DOHH2 (cell line): ENCODE data around the gene MED13L.
A peak's percentile ranks its signal among the peaks of the same experiment; 100 is the strongest.

Experiments
- H3F3A ChIP-seq: fragments of 200-600 bp; sonication (generic), shearing (Covaris generic); 2 replicates; pipeline ENCODE4 v1.6.0; 2016; ENCODE audit warnings: antibody characterized with exemption, mild to moderate bottlenecking; ENCODE audit not compliant: control insufficient read depth, insufficient read depth
- H3K27ac ChIP-seq: fragments of 200-600 bp; sonication (generic); 2 replicates; pipeline ENCODE4 v1.5.1; 2014; ENCODE audit warnings: low read depth, mild to moderate bottlenecking, low read length, moderate library complexity
- H3K27me3 ChIP-seq: fragments of 200-600 bp; sonication (generic); 2 replicates; pipeline ENCODE4 v1.6.1; 2014; ENCODE audit warnings: mild to moderate bottlenecking, low read length, mixed read lengths; ENCODE audit not compliant: control insufficient read depth
- H3K36me3 ChIP-seq: fragments of 200-600 bp; sonication (generic); 2 replicates; pipeline ENCODE4 v1.6.1; 2014; ENCODE audit warnings: mild to moderate bottlenecking, low read length, moderate library complexity, mixed read lengths; ENCODE audit not compliant: control insufficient read depth
- H3K4me1 ChIP-seq: fragments of 200-600 bp; sonication (generic); 2 replicates; pipeline ENCODE4 v1.6.1; 2014; ENCODE audit warnings: mild to moderate bottlenecking, low read length, mixed read lengths; ENCODE audit not compliant: control insufficient read depth
- H3K4me2 ChIP-seq: fragments of 200-600 bp; sonication (generic); 2 replicates; pipeline ENCODE4 v1.6.0; 2014; ENCODE audit warnings: mild to moderate bottlenecking, low read length, moderate library complexity
- H3K4me3 ChIP-seq: fragments of 200-600 bp; sonication (generic); 2 replicates; pipeline ENCODE4 v1.5.1; 2014; ENCODE audit warnings: mild to moderate bottlenecking, low read length, mixed read lengths
- H3K79me2 ChIP-seq: fragments of 200-600 bp; sonication (generic); 2 replicates; pipeline ENCODE4 v1.6.1; 2014; ENCODE audit warnings: mild to moderate bottlenecking, low read length, mixed read lengths; ENCODE audit not compliant: control insufficient read depth
- H3K9me2 ChIP-seq: fragments of 200-600 bp; sonication (generic); replicated peaks from 2 replicates; pipeline ENCODE4 v1.6.1; 2014; ENCODE audit warnings: mild to moderate bottlenecking, low read length, mixed read lengths; ENCODE audit not compliant: control insufficient read depth
- H3K9me3 ChIP-seq: fragments of 200-600 bp; sonication (generic); 2 replicates; pipeline ENCODE4 v1.6.1; 2014; ENCODE audit warnings: antibody characterized with exemption, low read length, mixed read lengths; ENCODE audit not compliant: control insufficient read depth, insufficient read depth
- H4K20me1 ChIP-seq: fragments of 200-600 bp; sonication (generic); 2 replicates; pipeline ENCODE4 v1.6.0; 2014; ENCODE audit warnings: low read depth, mild to moderate bottlenecking, antibody characterized with exemption, low read length, moderate library complexity; ENCODE audit not compliant: control insufficient read depth, insufficient read depth
- CTCF ChIP-seq: fragments of 200-600 bp; sonication (generic); IDR thresholded peaks from one replicate; pipeline ENCODE4 v1.5.1; 2014; ENCODE audit warnings: antibody characterized with exemption, mild to moderate bottlenecking, low read depth, low read length; ENCODE audit not compliant: poor library complexity, severe bottlenecking
- EZH2phosphoT487 ChIP-seq: fragments of 200-600 bp; sonication (generic); IDR thresholded peaks from 2 replicates; pipeline ENCODE4 v1.6.1; 2017; ENCODE audit warnings: borderline replicate concordance, mild to moderate bottlenecking, antibody characterized with exemption, low read length, moderate library complexity, mixed read lengths

MED13L gene

DNA sequence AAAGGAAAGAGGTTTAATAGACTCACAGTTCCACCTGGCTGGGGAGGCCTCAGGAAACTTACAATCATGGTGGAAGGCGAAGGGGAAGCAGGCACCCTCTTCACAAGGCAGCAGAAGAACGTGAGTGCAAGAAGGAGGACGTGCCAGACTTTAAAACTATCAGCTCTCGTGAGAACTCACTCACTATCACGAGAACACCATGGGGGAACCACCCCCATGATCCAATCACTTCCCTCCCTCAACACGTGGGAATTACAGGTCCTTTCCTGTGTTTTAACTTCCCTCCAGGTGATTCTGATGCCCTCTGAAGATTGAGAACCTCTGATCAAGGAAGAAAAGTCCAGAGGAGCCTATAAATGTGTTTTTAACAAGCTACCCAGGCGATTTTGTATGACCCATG lies 358.7 kb downstream of the MED13L start:
- Histone ChIP-seq H3K9me2 (no peaks in the 10 kb centered on the region), H3K79me2 (no peaks in the 10 kb centered on the region), H3K9me3 (no peaks in the 10 kb centered on the region), H4K20me1 (no peaks in the 10 kb centered on the region), H3K4me2 (no peak overlapping the region), H3K36me3 (no peaks in the 10 kb centered on the region), H3K27me3 (no peaks in the 10 kb centered on the region; the same call in 1 of the 2 replicates), H3K4me1 (no peaks in the 10 kb centered on the region), H3K4me3 (no peak overlapping the region), H3K27ac (no peak overlapping the region), H3F3A (no peaks in the 10 kb centered on the region)
- TF ChIP-seq EZH2phosphoT487: no peak
- no peak for TF ChIP-seq CTCF

- no peaks in the 10 kb centered on the region for H3K36me3 ChIP-seq
- H4K20me1 ChIP-seq: no peaks in the 10 kb centered on the region
- no peak overlapping the region for H3K4me2 ChIP-seq
- H3K4me1 ChIP-seq: no peaks in the 10 kb centered on the region
- H3K79me2 ChIP-seq: no peaks in the 10 kb centered on the region
- TF ChIP-seq EZH2phosphoT487 (no peak), CTCF (peak; percentile 76)
- no peak overlapping the region for H3K4me3 ChIP-seq
- no peaks in the 10 kb centered on the region for H3K9me2 ChIP-seq
- no peak overlapping the region for H3K27ac ChIP-seq
- no peaks in the 10 kb centered on the region for H3F3A ChIP-seq
- H3K27me3 ChIP-seq: no peaks in the 10 kb centered on the region; the same call in 1 of the 2 replicates
- H3K9me3 ChIP-seq: no peaks in the 10 kb centered on the region
Observed at GRCh38 chr12:115916910-115917668, 360.4 kb downstream of the MED13L start.

DNA sequence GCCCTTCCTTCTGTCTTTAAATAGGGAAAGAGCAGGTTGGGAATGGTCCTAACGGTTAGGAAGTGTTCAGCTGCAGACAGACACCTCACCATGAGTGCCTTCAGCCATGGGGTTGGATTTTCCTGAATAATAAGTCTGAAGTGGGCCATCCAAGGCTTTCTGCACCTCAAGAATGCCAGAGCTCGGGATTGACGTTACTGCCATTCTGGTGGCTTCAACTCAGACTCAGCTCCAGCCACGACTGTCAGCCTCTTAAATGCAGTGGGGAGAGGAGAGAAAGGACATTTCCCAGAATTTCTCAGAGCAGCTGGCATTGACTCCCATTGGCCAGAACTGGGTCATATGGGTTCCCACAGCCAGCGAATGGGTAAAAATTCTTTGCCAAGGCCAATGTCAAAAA lies 363.4 kb downstream of the MED13L start:
- H3K4me2 ChIP-seq: no peak overlapping the region
- no peak overlapping the region for H3K27ac ChIP-seq
- TF ChIP-seq EZH2phosphoT487 (no peak), CTCF (no peak)
- no peaks in the 10 kb centered on the region for H3F3A ChIP-seq
- H3K79me2 ChIP-seq: no peaks in the 10 kb centered on the region
- H3K27me3 ChIP-seq: no peaks in the 10 kb centered on the region; the same call in 1 of the 2 replicates
- no peaks in the 10 kb centered on the region for H3K36me3 ChIP-seq
- H4K20me1 ChIP-seq: no peaks in the 10 kb centered on the region
- H3K9me3 ChIP-seq: no peaks in the 10 kb centered on the region
- no peaks in the 10 kb centered on the region for H3K9me2 ChIP-seq
- no peak overlapping the region for H3K4me3 ChIP-seq
- no peaks in the 10 kb centered on the region for H3K4me1 ChIP-seq
